ENCODE results near the gene ADAM19.

The ADAM19 gene

GRCh38 chr5:157479166-157479565 is 96.4 kb downstream of the ADAM19 start:
- Histone ChIP-seq H4K91ac (ENCODE audit: low read length) (no peak overlapping the region), H2BK15ac (ENCODE audit: low read depth, poor library complexity, severe bottlenecking) (no peak overlapping the region), H3K18ac (ENCODE audit: low read depth in 1 of 2, low read length in 2 of 2) (no peak overlapping the region), H2AK5ac (ENCODE audit: low read length, severe bottlenecking) (no peak overlapping the region), H3K4me2 (ENCODE audit: low read length, poor library complexity, severe bottlenecking) (no peak overlapping the region), H4K8ac (ENCODE audit: low read length) (no peak overlapping the region), H3K27me3 (ENCODE audit: control insufficient read depth in 1 of 2, insufficient read depth in 1 of 2, low read length in 2 of 2) (no peaks in the 10 kb centered on the region), H3K9me3 (ENCODE audit: control insufficient read depth, low read length) (no peaks in the 10 kb centered on the region), H2BK120ac (ENCODE audit: low read depth, low read length) (no peak overlapping the region), H3K79me1 (replicated peaks; ENCODE audit: low read length, poor library complexity, severe bottlenecking) (peaks cover 28% of the 10 kb centered on the region), H3K9ac (ENCODE audit: low read length) (peak overlapping the region; percentile 3), H2AFZ (ENCODE audit: low read depth, low read length) (no peak overlapping the region), H3K36me3 (ENCODE audit: control insufficient read depth in 1 of 2, insufficient read depth in 2 of 2, low read depth in 1 of 2, low read length in 2 of 2) (peaks cover 5 to 42% of the 10 kb centered on the region in 2 experiments), H2BK5ac (ENCODE audit: low read depth, low read length, poor library complexity, severe bottlenecking) (no peak overlapping the region), H3K23ac (ENCODE audit: low read length in 2 of 2) (no peak overlapping the region), H3K4ac (ENCODE audit: low read depth in 1 of 2, low read length in 2 of 2) (no peak overlapping the region), H3K4me3 (ENCODE audit: insufficient read depth in 1 of 2, low read depth in 1 of 2, low read length in 2 of 2) (no peak overlapping the region), H2BK12ac (ENCODE audit: low read length in 2 of 2) (no peak overlapping the region), H3K14ac (ENCODE audit: low read length in 2 of 2) (no peak overlapping the region), H3K4me1 (ENCODE audit: control insufficient read depth, insufficient read depth, low read depth, low read length) (no peaks in the 10 kb centered on the region), H3K27ac (ENCODE audit: low read length, poor library complexity, severe bottlenecking) (no peak overlapping the region)
- DNase-seq: no peak
- 96% methylated on average over 3 of the region's 4 CpGs for WGBS

DNA sequence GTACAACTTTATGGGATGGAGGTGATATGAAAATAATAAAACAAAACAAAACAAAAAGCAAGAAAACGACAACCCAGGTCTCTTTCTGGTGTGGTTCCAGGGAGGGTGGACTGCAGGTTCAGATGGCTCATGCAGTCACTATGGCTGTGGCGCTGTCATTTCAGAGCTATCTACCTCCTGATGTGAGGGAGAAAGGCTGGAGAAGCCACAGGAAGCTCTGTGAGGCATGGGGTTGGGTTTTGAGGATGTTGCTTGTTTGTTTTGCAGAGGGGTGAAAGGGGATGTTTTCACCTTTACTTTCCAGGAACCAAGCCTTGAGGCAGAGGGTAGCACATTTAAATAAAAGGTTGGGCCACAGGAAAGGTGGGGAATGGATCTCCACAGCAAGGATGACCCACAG is 96.8 kb downstream of the ADAM19 start:
- H3K4me2 ChIP-seq (ENCODE audit: low read length, poor library complexity, severe bottlenecking): no peak overlapping the region
- 91% methylated on average over 2 of the region's 2 CpGs for WGBS
- H3K23ac ChIP-seq (ENCODE audit: low read length in 2 of 2): no peak overlapping the region
- no peak for DNase-seq
- H3K79me1 ChIP-seq (replicated peaks; ENCODE audit: low read length, poor library complexity, severe bottlenecking): peaks cover 30% of the 10 kb centered on the region
- H3K27ac ChIP-seq (ENCODE audit: low read length, poor library complexity, severe bottlenecking): no peak overlapping the region
- H2AFZ ChIP-seq (ENCODE audit: low read depth, low read length): no peak overlapping the region
- no peaks in the 10 kb centered on the region for H3K27me3 ChIP-seq (ENCODE audit: control insufficient read depth in 1 of 2, insufficient read depth in 1 of 2, low read length in 2 of 2)
- H2BK15ac ChIP-seq (ENCODE audit: low read depth, poor library complexity, severe bottlenecking): no peak overlapping the region
- no peak overlapping the region for H2BK5ac ChIP-seq (ENCODE audit: low read depth, low read length, poor library complexity, severe bottlenecking)
- no peak overlapping the region for H2AK5ac ChIP-seq (ENCODE audit: low read length, severe bottlenecking)
- H2BK12ac ChIP-seq (ENCODE audit: low read length in 2 of 2): no peak overlapping the region
- peaks cover 3% of the 10 kb centered on the region for H3K4me1 ChIP-seq (ENCODE audit: control insufficient read depth, insufficient read depth, low read depth, low read length)
- H4K8ac ChIP-seq (ENCODE audit: low read length): no peak overlapping the region
- H3K36me3 ChIP-seq (ENCODE audit: control insufficient read depth in 1 of 2, insufficient read depth in 2 of 2, low read depth in 1 of 2, low read length in 2 of 2): peaks cover 5 to 46% of the 10 kb centered on the region in 2 experiments
- no peak overlapping the region for H3K4ac ChIP-seq (ENCODE audit: low read depth in 1 of 2, low read length in 2 of 2)
- no peak overlapping the region for H4K91ac ChIP-seq (ENCODE audit: low read length)
- no peak overlapping the region for H2BK120ac ChIP-seq (ENCODE audit: low read depth, low read length)
- H3K9ac ChIP-seq (ENCODE audit: low read length): no peak overlapping the region
- H3K18ac ChIP-seq (ENCODE audit: low read depth in 1 of 2, low read length in 2 of 2): no peak overlapping the region
- H3K9me3 ChIP-seq (ENCODE audit: control insufficient read depth, low read length): no peaks in the 10 kb centered on the region
- H3K14ac ChIP-seq (ENCODE audit: low read length in 2 of 2): no peak overlapping the region
- H3K4me3 ChIP-seq (ENCODE audit: insufficient read depth in 1 of 2, low read depth in 1 of 2, low read length in 2 of 2): no peak overlapping the region

DNA sequence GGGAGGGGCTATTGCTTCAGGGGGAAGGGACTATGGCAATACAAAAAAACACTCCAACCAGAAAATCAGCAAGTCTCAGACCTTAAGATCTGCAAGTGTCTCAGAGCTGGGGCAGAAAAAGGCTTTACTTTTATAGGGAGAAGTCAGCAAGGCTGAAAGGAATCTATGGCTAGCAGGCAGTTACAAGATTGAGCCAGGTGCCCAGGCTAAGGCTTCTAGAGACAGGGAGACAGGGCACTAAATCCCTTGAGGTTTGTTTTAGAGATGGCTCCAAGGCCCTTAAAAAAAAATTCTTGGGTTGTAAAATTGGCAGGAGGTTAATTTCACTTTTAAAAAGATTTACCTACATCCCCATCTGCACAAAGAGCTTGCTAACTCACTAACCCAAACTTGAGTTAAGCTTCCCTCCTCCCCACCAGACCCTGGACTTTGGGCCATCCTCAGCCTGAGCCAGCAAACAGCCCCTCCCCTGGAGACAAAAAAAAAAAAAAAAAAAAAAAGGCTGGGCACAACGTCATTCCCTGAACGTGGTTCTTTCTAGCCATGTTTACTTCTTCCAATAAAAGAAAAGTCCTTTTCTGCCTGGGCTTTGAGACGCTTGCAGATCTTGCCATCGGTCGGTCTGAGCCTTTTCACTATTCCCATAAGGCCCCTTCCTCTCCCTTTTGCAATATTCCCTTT is 97.6 kb downstream of the ADAM19 start:
- Histone ChIP-seq H2BK5ac (ENCODE audit: low read depth, low read length, poor library complexity, severe bottlenecking) (no peak overlapping the region), H4K91ac (ENCODE audit: low read length) (no peak overlapping the region), H2BK15ac (ENCODE audit: low read depth, poor library complexity, severe bottlenecking) (no peak overlapping the region), H3K4me1 (ENCODE audit: control insufficient read depth, insufficient read depth, low read depth, low read length) (peaks cover 4% of the 10 kb centered on the region), H3K9me3 (ENCODE audit: control insufficient read depth, low read length) (no peaks in the 10 kb centered on the region), H3K4me2 (ENCODE audit: low read length, poor library complexity, severe bottlenecking) (no peak overlapping the region), H4K8ac (ENCODE audit: low read length) (no peak overlapping the region), H2BK120ac (ENCODE audit: low read depth, low read length) (no peak overlapping the region), H3K18ac (ENCODE audit: low read depth in 1 of 2, low read length in 2 of 2) (no peak overlapping the region), H3K36me3 (ENCODE audit: control insufficient read depth in 1 of 2, insufficient read depth in 2 of 2, low read depth in 1 of 2, low read length in 2 of 2) (peaks cover 5 to 46% of the 10 kb centered on the region in 2 experiments), H3K9ac (ENCODE audit: low read length) (no peak overlapping the region), H2BK12ac (ENCODE audit: low read length in 2 of 2) (no peak overlapping the region), H2AK5ac (ENCODE audit: low read length, severe bottlenecking) (no peak overlapping the region), H3K27ac (ENCODE audit: low read length, poor library complexity, severe bottlenecking) (no peak overlapping the region), H3K23ac (ENCODE audit: low read length in 2 of 2) (no peak overlapping the region), H2AFZ (ENCODE audit: low read depth, low read length) (no peak overlapping the region), H3K27me3 (ENCODE audit: control insufficient read depth in 1 of 2, insufficient read depth in 1 of 2, low read length in 2 of 2) (no peaks in the 10 kb centered on the region), H3K4ac (ENCODE audit: low read depth in 1 of 2, low read length in 2 of 2) (no peak overlapping the region), H3K4me3 (ENCODE audit: insufficient read depth in 1 of 2, low read depth in 1 of 2, low read length in 2 of 2) (no peak overlapping the region), H3K79me1 (replicated peaks; ENCODE audit: low read length, poor library complexity, severe bottlenecking) (peaks cover 30% of the 10 kb centered on the region), H3K14ac (ENCODE audit: low read length in 2 of 2) (no peak overlapping the region)
- 61% methylated on average over 5 of the region's 5 CpGs for WGBS
- DNase-seq: no peak

DNA sequence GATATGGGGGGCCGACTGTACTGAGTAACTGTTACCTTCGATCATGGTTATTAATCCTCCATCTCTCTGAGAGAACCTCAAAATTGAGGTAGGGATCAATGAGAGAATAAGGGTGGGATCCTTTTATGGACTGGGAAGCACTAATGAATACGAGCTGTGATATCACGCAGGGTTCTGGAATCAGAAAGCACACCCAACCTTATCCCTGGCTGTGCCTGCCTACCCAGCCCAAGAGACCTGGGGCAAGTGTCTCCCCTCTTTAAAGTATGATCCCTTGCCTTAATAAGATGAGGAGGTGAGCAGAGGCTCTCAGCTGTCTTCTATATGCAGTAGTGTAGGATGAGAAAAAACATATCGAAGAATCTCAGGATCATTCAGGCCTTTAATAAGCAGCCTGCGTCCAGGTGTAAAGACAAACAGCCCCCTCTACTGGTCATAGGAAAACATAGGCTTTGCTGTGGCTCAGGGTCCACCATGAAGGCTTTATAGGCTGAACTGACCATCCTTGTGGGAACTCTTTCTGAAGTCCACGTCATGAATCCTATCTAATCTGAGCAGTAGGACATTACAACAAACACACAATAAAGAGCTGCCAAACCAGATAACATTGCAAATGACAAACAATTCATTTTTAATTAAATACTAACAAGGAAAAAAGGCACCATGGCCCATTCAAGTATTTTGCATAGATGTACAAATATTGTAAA is 98.7 kb downstream of the ADAM19 start:
- Histone ChIP-seq H2BK5ac (ENCODE audit: low read depth, low read length, poor library complexity, severe bottlenecking) (no peak overlapping the region), H3K23ac (ENCODE audit: low read length in 2 of 2) (no peak overlapping the region), H2BK12ac (ENCODE audit: low read length in 2 of 2) (no peak overlapping the region), H3K4ac (ENCODE audit: low read depth in 1 of 2, low read length in 2 of 2) (no peak overlapping the region), H3K9ac (ENCODE audit: low read length) (no peak overlapping the region), H3K27me3 (ENCODE audit: control insufficient read depth in 1 of 2, insufficient read depth in 1 of 2, low read length in 2 of 2) (no peaks in the 10 kb centered on the region), H3K14ac (ENCODE audit: low read length in 2 of 2) (no peak overlapping the region), H3K4me2 (ENCODE audit: low read length, poor library complexity, severe bottlenecking) (no peak overlapping the region), H3K9me3 (ENCODE audit: control insufficient read depth, low read length) (no peaks in the 10 kb centered on the region), H3K36me3 (ENCODE audit: control insufficient read depth in 1 of 2, insufficient read depth in 2 of 2, low read depth in 1 of 2, low read length in 2 of 2) (peaks cover 5 to 54% of the 10 kb centered on the region in 2 experiments), H3K27ac (ENCODE audit: low read length, poor library complexity, severe bottlenecking) (no peak overlapping the region), H3K4me1 (ENCODE audit: control insufficient read depth, insufficient read depth, low read depth, low read length) (peaks cover 4% of the 10 kb centered on the region), H4K8ac (ENCODE audit: low read length) (no peak overlapping the region), H2AFZ (ENCODE audit: low read depth, low read length) (no peak overlapping the region), H3K4me3 (ENCODE audit: insufficient read depth in 1 of 2, low read depth in 1 of 2, low read length in 2 of 2) (no peak overlapping the region), H3K79me1 (replicated peaks; ENCODE audit: low read length, poor library complexity, severe bottlenecking) (peaks cover 30% of the 10 kb centered on the region), H2BK120ac (ENCODE audit: low read depth, low read length) (no peak overlapping the region), H2AK5ac (ENCODE audit: low read length, severe bottlenecking) (no peak overlapping the region), H4K91ac (ENCODE audit: low read length) (no peak overlapping the region), H2BK15ac (ENCODE audit: low read depth, poor library complexity, severe bottlenecking) (no peak overlapping the region), H3K18ac (ENCODE audit: low read depth in 1 of 2, low read length in 2 of 2) (no peak overlapping the region)
- DNase-seq: peak; percentile 79
- 72% methylated on average over 7 of the region's 7 CpGs for WGBS

All from mesenchymal stem cell (in vitro differentiated cells and primary cell).